T-cell (primary cell): ENCODE measurements around the gene ATXN7. TPM values are rescaled to one million over a fixed set of nuclear protein-coding genes. Genes with fewer than 3 reads are reported as not detected.

Experiments
- ATAC-seq, 4 experiments: fragments of 200-7000 bp in 3 of 4; fragments of 150-1000 bp in 1 of 4; cut with Tn5 transposase; replicated peaks in 1 of 4; 1 replicate in 3 of 4; 2 replicates in 1 of 4; pipeline ENCODE4 v1.10.0; 2021; ENCODE audit warnings: moderate library complexity in 3 of 4, mild to moderate bottlenecking in 2 of 4, moderate number of reproducible peaks in 1 of 4
- CTCF ChIA-PET, 2 donors: fragments of 300-600 bp; sonication (Branson Sonifier 250); formaldehyde crosslinking; loops; one replicate each; lab custom pipeline; 2022; ENCODE audit warnings: antibody characterized with exemption in 2 of 2; lab: Charles Lee
- POLR2A ChIA-PET, 2 donors: fragments of 300-600 bp; sonication (Branson Sonifier 250); formaldehyde crosslinking; loops; one replicate each; lab custom pipeline; 2022; ENCODE audit warnings: antibody characterized with exemption in 2 of 2; lab: Charles Lee
- DNase-seq, 35 experiments: peaks; one replicate each; pipeline versions ENCODE4 v3.0.0 to v3.0.0-alpha.2; 2013 to 2023
- H3K27ac ChIP-seq: one replicate; pipeline ENCODE4 v1.5.1; 2013; ENCODE audit warnings: low read length
- H3K27me3 ChIP-seq, 2 experiments: replicated peaks in 1 of 2; 1 replicate in 1 of 2; 2 replicates in 1 of 2; pipeline versions ENCODE4 v1.6.1 to v1.7.0; 2013; ENCODE audit warnings: low read length in 1 of 2, mixed read lengths in 1 of 2; ENCODE audit not compliant: control insufficient read depth in 2 of 2, insufficient read depth in 2 of 2; ENCODE audit errors: extremely low read depth in 1 of 2
- H3K36me3 ChIP-seq, 2 donors: 1 replicate in 1 of 2; 2 replicates in 1 of 2; pipeline versions ENCODE4 v1.6.1 to v1.7.0; 2013; ENCODE audit warnings: low read length in 1 of 2; ENCODE audit not compliant: control insufficient read depth in 2 of 2, insufficient read depth in 1 of 2; ENCODE audit errors: extremely low read depth in 1 of 2
- H3K4me1 ChIP-seq, 2 experiments: 1 replicate in 1 of 2; 2 replicates in 1 of 2; pipeline versions ENCODE4 v1.6.1 to v1.7.0; 2013; ENCODE audit warnings: low read length in 2 of 2, mixed read lengths in 1 of 2; ENCODE audit not compliant: insufficient read depth in 2 of 2, control insufficient read depth in 1 of 2; ENCODE audit errors: extremely low read depth in 1 of 2
- H3K4me3 ChIP-seq, 2 donors: 1 replicate in 1 of 2; 2 replicates in 1 of 2; pipeline versions ENCODE4 v1.5.1 to v1.7.0; 2013; ENCODE audit warnings: mild to moderate bottlenecking in 2 of 2, low read length in 1 of 2, moderate library complexity in 1 of 2; ENCODE audit not compliant: control insufficient read depth in 1 of 2; ENCODE audit errors: extremely low read depth in 1 of 2
- H3K9me3 ChIP-seq: 2 replicates; pipeline ENCODE4 v1.7.0; 2013
- H3K27ac Mint-ChIP-seq, 2 donors: one replicate each; pipeline ENCODE4 v1.8.0; 2020 to 2021; ENCODE audit warnings: mild to moderate bottlenecking in 2 of 2, mixed read lengths in 2 of 2
- H3K27me3 Mint-ChIP-seq, 2 donors: one replicate each; pipeline ENCODE4 v1.8.0; 2021 to 2022; ENCODE audit warnings: mixed read lengths in 2 of 2
- H3K36me3 Mint-ChIP-seq: one replicate; pipeline ENCODE4 v1.8.0; 2021; ENCODE audit warnings: mixed read lengths
- H3K4me1 Mint-ChIP-seq, 3 donors: one replicate each; pipeline ENCODE4 v1.8.0; 2020 to 2022; ENCODE audit warnings: mixed read lengths in 3 of 3, mild to moderate bottlenecking in 1 of 3
- H3K4me3 Mint-ChIP-seq, 3 donors: one replicate each; pipeline ENCODE4 v1.8.0; 2020 to 2022; ENCODE audit warnings: mild to moderate bottlenecking in 3 of 3, mixed read lengths in 3 of 3, moderate library complexity in 3 of 3
- H3K9me3 Mint-ChIP-seq, 3 donors: one replicate each; pipeline ENCODE4 v1.8.0; 2020 to 2022; ENCODE audit warnings: mixed read lengths in 3 of 3
- WGBS: methylation state at CpG from one replicate; pipeline ENCODE4 v1.1.5; 2013; ENCODE audit warnings: missing lambda C conversion rate; ENCODE audit not compliant: insufficient coverage; 5-methylcytosine and 5-hydroxymethylcytosine counted together
- total RNA-seq, 35 experiments: library from RNA in 6 of 35; stranded (reverse) in 6 of 35; fragments of 120-200 nt in 1 of 35; gene quantifications; one replicate each; pipeline versions ENCODE4 v1.2.1 to v1.2.4 and lab custom pipeline; 2013 to 2026

Gene ATXN7
- total RNA-seq, 5 donors from 2014 or later (not counting 1 experiment from before 2014, with no cell fraction given): 110 to 231 (median 123) TPM

GRCh38 chr3:64028754-64029153, 165.1 kb downstream of the ATXN7 start:
- ATAC-seq: no peak
- Histone ChIP-seq H3K4me3 (no peak overlapping the region), H3K4me1 (peaks cover 0 to 8% of the 10 kb centered on the region in 2 experiments), H3K27me3 (peaks cover 0 to 3% of the 10 kb centered on the region in 2 experiments), H3K9me3 (no peaks in the 10 kb centered on the region), H3K36me3 (no peaks in the 10 kb centered on the region), H3K27ac (no peak overlapping the region)
- peaks cover 25% of the 10 kb centered on the region in 2 donors for H3K27me3 Mint-ChIP-seq
- no peaks in the 10 kb centered on the region for H3K36me3 Mint-ChIP-seq
- H3K4me3 Mint-ChIP-seq: no peak overlapping the region
- no peaks in the 10 kb centered on the region for H3K9me3 Mint-ChIP-seq
- DNase-seq: no peak
- ChIA-PET POLR2A (no interaction called here), CTCF (interaction anchor here in 1 of 2 donors (0.9 kb wide), 1 partner anchor 457 kb away, joined by 3 read pairs; no protein-coding TSS in a partner anchor)
- H3K27ac Mint-ChIP-seq: no peak overlapping the region
- peaks cover 10 to 16% (median 13%) of the 10 kb centered on the region in 3 donors for H3K4me1 Mint-ChIP-seq
- WGBS: 30% methylated on average over 3 of the region's 3 CpGs

- ATAC-seq (no peak), DNase-seq (no peak)
- H3K4me1 Mint-ChIP-seq: peaks cover 7 to 11% (median 7%) of the 10 kb centered on the region in 3 donors
- no peak overlapping the region for H3K27ac Mint-ChIP-seq
- peaks cover 0 to 4% (median 3%) of the 10 kb centered on the region in 3 donors for H3K9me3 Mint-ChIP-seq
- Histone ChIP-seq H3K4me3 (no peak overlapping the region), H3K36me3 (no peaks in the 10 kb centered on the region), H3K9me3 (no peaks in the 10 kb centered on the region), H3K27ac (no peak overlapping the region), H3K4me1 (peaks cover 0 to 8% of the 10 kb centered on the region in 2 experiments), H3K27me3 (peaks cover 0 to 3% of the 10 kb centered on the region in 2 experiments)
- H3K36me3 Mint-ChIP-seq: no peaks in the 10 kb centered on the region
- peaks cover 25 to 29% of the 10 kb centered on the region in 2 donors for H3K27me3 Mint-ChIP-seq
- ChIA-PET POLR2A (no interaction called here), CTCF (interaction anchor here (0.9 to 2.4 kb wide), 2 partner anchors 455 to 456 kb away, joined by 3 to 13 read pairs; no protein-coding TSS in a partner anchor)
- no peak overlapping the region for H3K4me3 Mint-ChIP-seq
- WGBS: no CpG with 5 or more reads among the region's 4 CpGs
Observed at GRCh38 chr3:64029287-64029686, 165.6 kb downstream of the ATXN7 start.

- 4% methylated on average over 15 of the region's 16 CpGs for WGBS
- DNase-seq (peak; percentile 44 to 93 (median 66)), ATAC-seq (peak; percentile 89 to 100 (median 92))
- no peaks in the 10 kb centered on the region for H3K9me3 ChIP-seq
- no peak overlapping the region for H3K27ac ChIP-seq
- Mint-ChIP-seq H3K27ac (peak overlapping the region; percentile 75 to 79), H3K27me3 (peaks cover 25 to 29% of the 10 kb centered on the region in 2 donors), H3K4me3 (peak overlapping the region; percentile 71 to 83 (median 74)), H3K9me3 (peaks cover 0 to 6% (median 6%) of the 10 kb centered on the region in 3 donors), H3K36me3 (no peaks in the 10 kb centered on the region), H3K4me1 (peaks cover 5 to 9% (median 5%) of the 10 kb centered on the region in 3 donors)
- H3K4me3 ChIP-seq: peak overlapping the region in 1 of 2 donors; percentile 38
- peaks cover 0 to 8% of the 10 kb centered on the region in 2 experiments for H3K4me1 ChIP-seq
- ChIA-PET POLR2A (no interaction called here), CTCF (interaction anchor here (0.6 to 2.4 kb wide), 4 partner anchors 8 to 456 kb away, joined by 3 to 13 read pairs (median 4); no protein-coding TSS in a partner anchor)
- H3K27me3 ChIP-seq: peaks cover 0 to 3% of the 10 kb centered on the region in 2 experiments
- H3K36me3 ChIP-seq: no peaks in the 10 kb centered on the region
Observed at GRCh38 chr3:64030741-64031140, 167.1 kb downstream of the ATXN7 start.

- H3K27ac Mint-ChIP-seq: no peak overlapping the region
- H3K9me3 Mint-ChIP-seq: peaks cover 0 to 6% (median 6%) of the 10 kb centered on the region in 3 donors
- Histone ChIP-seq H3K27me3 (peaks cover 0 to 3% of the 10 kb centered on the region in 2 experiments), H3K4me3 (no peak overlapping the region), H3K27ac (no peak overlapping the region), H3K9me3 (no peaks in the 10 kb centered on the region), H3K36me3 (no peaks in the 10 kb centered on the region), H3K4me1 (peaks cover 0 to 8% of the 10 kb centered on the region in 2 experiments)
- ChIA-PET POLR2A (no interaction called here), CTCF (interaction anchor here (0.6 to 2.4 kb wide), 2 partner anchors 291 to 452 kb away, joined by 3 to 13 read pairs; no protein-coding TSS in a partner anchor)
- ATAC-seq (no peak), DNase-seq (no peak)
- H3K4me1 Mint-ChIP-seq: peaks cover 5 to 9% (median 5%) of the 10 kb centered on the region in 3 donors
- peaks cover 25 to 29% of the 10 kb centered on the region in 2 donors for H3K27me3 Mint-ChIP-seq
- H3K36me3 Mint-ChIP-seq: no peaks in the 10 kb centered on the region
- no peak overlapping the region for H3K4me3 Mint-ChIP-seq
- WGBS: 85% methylated on average over 5 of the region's 13 CpGs
Observed at GRCh38 chr3:64031540-64032508, 168.2 kb downstream of the ATXN7 start.

- Mint-ChIP-seq H3K4me3 (no peak overlapping the region), H3K27me3 (peaks cover 14 to 19% of the 10 kb centered on the region in 2 donors), H3K9me3 (peaks cover 0 to 6% (median 6%) of the 10 kb centered on the region in 3 donors), H3K27ac (no peak overlapping the region), H3K36me3 (no peaks in the 10 kb centered on the region), H3K4me1 (peaks cover 5 to 9% (median 5%) of the 10 kb centered on the region in 3 donors)
- DNase-seq (no peak), ATAC-seq (no peak)
- H3K27ac ChIP-seq: no peak overlapping the region
- H3K4me3 ChIP-seq: no peak overlapping the region
- H3K9me3 ChIP-seq: no peaks in the 10 kb centered on the region
- no CpG with 5 or more reads among the region's 2 CpGs for WGBS
- peaks cover 0 to 7% of the 10 kb centered on the region in 2 experiments for H3K27me3 ChIP-seq
- H3K4me1 ChIP-seq: peaks cover 0 to 8% of the 10 kb centered on the region in 2 experiments
- ChIA-PET POLR2A (no interaction called here), CTCF (interaction anchor here in 1 of 2 donors (0.6 kb wide), 1 partner anchor 209 kb away, joined by 3 read pairs; no protein-coding TSS in a partner anchor)
- no peaks in the 10 kb centered on the region for H3K36me3 ChIP-seq
Observed at GRCh38 chr3:64033069-64033468, 169.4 kb downstream of the ATXN7 start.

GRCh38 chr3:64037084-64037483, 173.4 kb downstream of the ATXN7 start:
- ATAC-seq (no peak), DNase-seq (no peak)
- CTCF ChIA-PET: no interaction called here
- no peaks in the 10 kb centered on the region for H3K36me3 ChIP-seq
- H3K4me3 Mint-ChIP-seq: no peak overlapping the region
- H3K4me1 Mint-ChIP-seq: no peaks in the 10 kb centered on the region
- H3K27me3 ChIP-seq: peaks cover 2 to 3% of the 10 kb centered on the region in 2 experiments
- H3K27me3 Mint-ChIP-seq: peaks cover 5 to 25% of the 10 kb centered on the region in 2 donors
- H3K36me3 Mint-ChIP-seq: no peaks in the 10 kb centered on the region
- 91% methylated on average over 4 of the region's 7 CpGs for WGBS
- no peak overlapping the region for H3K27ac Mint-ChIP-seq
- peaks cover 0 to 6% (median 6%) of the 10 kb centered on the region in 3 donors for H3K9me3 Mint-ChIP-seq
- no peaks in the 10 kb centered on the region for H3K9me3 ChIP-seq
- H3K4me3 ChIP-seq: no peak overlapping the region
- no peak overlapping the region for H3K27ac ChIP-seq
- no peaks in the 10 kb centered on the region for H3K4me1 ChIP-seq
- POLR2A ChIA-PET: no interaction called here
